H1 (cell line): ENCODE measurements around the gene HLA-F. TPM values are rescaled to one million over a fixed set of nuclear protein-coding genes. Genes with fewer than 3 reads are reported as not detected.

Source experiments
- CTCF ChIA-PET: fragments of 300-600 bp; sonication (Branson Sonifier 250); formaldehyde crosslinking; loops from one replicate; lab custom pipeline; 2021; ENCODE audit not compliant: partially characterized antibody; lab: Charles Lee
- POLR2A ChIA-PET: fragments of 300-600 bp; sonication (Branson Sonifier 250); formaldehyde crosslinking; loops from one replicate; lab custom pipeline; 2021; ENCODE audit warnings: inconsistent platforms; ENCODE audit not compliant: partially characterized antibody; lab: Charles Lee
- DNase-seq, 2 experiments: peaks; one replicate each; pipeline versions ENCODE4 v3.0.0 to v3.0.0-alpha.2; 2010 to 2022; ENCODE audit warnings: low spot score in 2 of 2, low read depth in 1 of 2, mixed read lengths in 1 of 2
- FAIRE-seq: peaks from 2 replicates; lab custom pipeline; 2011; peaks lifted over from hg19 to GRCh38; lab: Jason Lieb, UNC
- H2AFZ ChIP-seq: 2 replicates; pipeline ENCODE4 v1.8.1; 2012; ENCODE audit warnings: low read length, inconsistent platforms
- H2AK5ac ChIP-seq: 2 replicates; pipeline ENCODE4 v1.6.1; 2013; ENCODE audit warnings: low read depth, low read length
- H2BK120ac ChIP-seq: replicated peaks from 2 replicates; pipeline ENCODE3; 2013; ENCODE audit warnings: low read depth, low read length, inconsistent platforms
- H2BK12ac ChIP-seq: 2 replicates; pipeline ENCODE4 v1.6.1; 2013; ENCODE audit warnings: low read depth, low read length
- H2BK15ac ChIP-seq: 2 replicates; pipeline ENCODE4 v1.6.1; 2013; ENCODE audit warnings: low read length
- H2BK20ac ChIP-seq: 2 replicates; pipeline ENCODE4 v1.6.1; 2013; ENCODE audit warnings: low read length
- H2BK5ac ChIP-seq: 2 replicates; pipeline ENCODE4 v1.6.1; 2013; ENCODE audit warnings: low read depth, low read length
- H3K14ac ChIP-seq: 2 replicates; pipeline ENCODE4 v1.6.1; 2013; ENCODE audit warnings: inconsistent platforms; ENCODE audit not compliant: insufficient read length
- H3K18ac ChIP-seq: 2 replicates; pipeline ENCODE4 v1.6.1; 2013; ENCODE audit warnings: low read length; ENCODE audit errors: extremely low read depth
- H3K23ac ChIP-seq: 2 replicates; pipeline ENCODE4 v1.6.1; 2013; ENCODE audit warnings: inconsistent platforms; ENCODE audit not compliant: insufficient read length
- H3K23me2 ChIP-seq: 2 replicates; pipeline ENCODE4 v1.6.1; 2013; ENCODE audit warnings: low read depth, low read length
- H3K27ac ChIP-seq: 2 replicates; pipeline ENCODE4 v1.6.1; 2011; ENCODE audit warnings: low read depth, low read length, inconsistent platforms
- H3K27me3 ChIP-seq, 4 experiments: replicated peaks in 1 of 4; 1 replicate in 1 of 4; 2 replicates in 3 of 4; pipeline versions ENCODE4 v1.6.1 to v1.8.1; 2011 to 2013; ENCODE audit warnings: low read length in 3 of 4, mild to moderate bottlenecking in 3 of 4, inconsistent platforms in 2 of 4, mixed read lengths in 2 of 4, moderate library complexity in 1 of 4; ENCODE audit not compliant: control insufficient read depth in 3 of 4, insufficient read depth in 3 of 4; ENCODE audit errors: extremely low read depth in 1 of 4
- H3K36me3 ChIP-seq, 4 experiments: 2 replicates each; pipeline versions ENCODE4 v1.6.1 to v1.8.1; 2011 to 2013; ENCODE audit warnings: mild to moderate bottlenecking in 4 of 4, low read length in 3 of 4, moderate library complexity in 2 of 4, control low read depth in 1 of 4, inconsistent platforms in 1 of 4; ENCODE audit not compliant: insufficient read depth in 4 of 4, control insufficient read depth in 2 of 4
- H3K4ac ChIP-seq: replicated peaks from 2 replicates; pipeline ENCODE3; 2013; ENCODE audit warnings: low read length, low read depth, mixed read lengths, inconsistent platforms; ENCODE audit not compliant: insufficient read length
- H3K4me1 ChIP-seq, 4 experiments: replicated peaks in 1 of 4; 1 replicate in 1 of 4; 2 replicates in 3 of 4; pipeline versions ENCODE4 v1.6.1 to v1.8.1; 2011 to 2013; ENCODE audit warnings: low read length in 3 of 4, inconsistent platforms in 2 of 4, mixed read lengths in 1 of 4; ENCODE audit not compliant: insufficient read depth in 4 of 4, control insufficient read depth in 3 of 4
- H3K4me2 ChIP-seq, 2 experiments: 2 replicates each; pipeline versions ENCODE4 v1.6.1 to v1.8.1; 2011 to 2013; ENCODE audit warnings: low read depth in 2 of 2, low read length in 2 of 2, control low read depth in 1 of 2, inconsistent platforms in 1 of 2, mild to moderate bottlenecking in 1 of 2; ENCODE audit not compliant: insufficient read depth in 1 of 2
- H3K4me3 ChIP-seq, 4 experiments: fragments of 200-600, 300-600 bp in 1 of 4; sonication (generic), shearing (Covaris generic), sonication (Bioruptor Twin) in 1 of 4; 2 replicates each; pipeline versions ENCODE4 v1.5.1 to v1.8.1; 2011 to 2016; ENCODE audit warnings: low read length in 4 of 4, low read depth in 3 of 4, control low read depth in 2 of 4, inconsistent platforms in 2 of 4, mild to moderate bottlenecking in 2 of 4, mixed read lengths in 1 of 4, moderate library complexity in 1 of 4; ENCODE audit not compliant: insufficient read depth in 2 of 4; ENCODE audit errors: extremely low read depth in 1 of 4
- H3K56ac ChIP-seq: replicated peaks from 2 replicates; pipeline ENCODE3; 2013; ENCODE audit warnings: low read depth, mild to moderate bottlenecking, mixed read lengths, low read length, inconsistent platforms; ENCODE audit not compliant: insufficient read length
- H3K79me1 ChIP-seq: 2 replicates; pipeline ENCODE4 v1.6.1; 2013; ENCODE audit warnings: low read depth, low read length, control low read depth
- H3K79me2 ChIP-seq, 2 experiments: 2 replicates each; pipeline versions ENCODE4 v1.6.1 to v1.8.1; 2012 to 2013; ENCODE audit warnings: low read length in 2 of 2, mild to moderate bottlenecking in 2 of 2, inconsistent platforms in 1 of 2; ENCODE audit not compliant: insufficient read depth in 2 of 2, control insufficient read depth in 1 of 2
- H3K9ac ChIP-seq, 4 experiments: replicated peaks in 1 of 4; 1 replicate in 1 of 4; 2 replicates in 3 of 4; pipeline versions ENCODE4 v1.6.1 to v1.8.1; 2011 to 2013; ENCODE audit warnings: low read depth in 3 of 4, low read length in 3 of 4, control low read depth in 2 of 4, mild to moderate bottlenecking in 2 of 4, moderate library complexity in 2 of 4, inconsistent platforms in 1 of 4; ENCODE audit errors: extremely low read depth in 1 of 4
- H3K9me3 ChIP-seq, 2 experiments: 2 replicates each; pipeline versions ENCODE4 v1.6.1 to v1.8.1; 2012 to 2013; ENCODE audit warnings: mild to moderate bottlenecking in 2 of 2, moderate library complexity in 2 of 2, control low read depth in 1 of 2, inconsistent platforms in 1 of 2, low read depth in 1 of 2, low read length in 1 of 2, mixed read lengths in 1 of 2; ENCODE audit not compliant: insufficient read depth in 2 of 2
- H4K20me1 ChIP-seq, 2 experiments: replicated peaks in 1 of 2; 2 replicates each; pipeline versions ENCODE3 to v1.8.1; 2011 to 2013; ENCODE audit warnings: inconsistent platforms in 2 of 2, low read length in 2 of 2, mild to moderate bottlenecking in 1 of 2; ENCODE audit not compliant: insufficient read depth in 2 of 2, control insufficient read depth in 1 of 2
- H4K5ac ChIP-seq: 2 replicates; pipeline ENCODE4 v1.6.1; 2013; ENCODE audit warnings: low read length, low read depth, mixed read lengths, inconsistent platforms; ENCODE audit not compliant: insufficient read length
- H4K8ac ChIP-seq: 2 replicates; pipeline ENCODE4 v1.8.0; 2013; ENCODE audit warnings: mild to moderate bottlenecking, moderate library complexity, low read length, inconsistent platforms; ENCODE audit not compliant: insufficient read depth; ENCODE audit errors: extremely low read depth
- H4K91ac ChIP-seq: replicated peaks from 2 replicates; pipeline ENCODE3; 2013; ENCODE audit warnings: low read length, mixed read lengths, inconsistent platforms; ENCODE audit not compliant: insufficient read length
- CTBP2 ChIP-seq: IDR thresholded peaks from 2 replicates; pipeline ENCODE4 v1.7.0; 2011; ENCODE audit warnings: borderline replicate concordance, mild to moderate bottlenecking, moderate library complexity, mixed read lengths, low read length; ENCODE audit not compliant: insufficient read depth, insufficient read length
- RXRA ChIP-seq: IDR thresholded peaks from 2 replicates; pipeline ENCODE4 v1.6.1; 2011; ENCODE audit warnings: low read depth, mild to moderate bottlenecking, low read length, moderate library complexity; ENCODE audit not compliant: insufficient read depth
- SIX5 ChIP-seq: IDR thresholded peaks from 2 replicates; pipeline ENCODE4 v1.6.1; 2011; ENCODE audit warnings: mild to moderate bottlenecking, low read depth, low read length
- TCF12 ChIP-seq: IDR thresholded peaks from 2 replicates; pipeline ENCODE4 v1.6.1; 2011; ENCODE audit warnings: low read depth, mild to moderate bottlenecking, low read length
- ZNF274 ChIP-seq: IDR thresholded peaks from 2 replicates; pipeline ENCODE4 v1.7.0; 2012; ENCODE audit warnings: low read length, borderline replicate concordance; ENCODE audit errors: extremely low read depth
- WGBS, 2 experiments: shearing (Covaris generic) in 1 of 2; methylation state at CpG; one replicate each; pipeline versions ENCODE4 v1.1.6 to v1.1.7; 2013 to 2015; ENCODE audit warnings: low lambda C conversion rate in 2 of 2, mixed read lengths in 2 of 2, inconsistent platforms in 1 of 2, low coverage in 1 of 2, missing lambda C conversion rate in 1 of 2; ENCODE audit not compliant: insufficient replicate concordance in 2 of 2, insufficient coverage in 1 of 2, insufficient read length in 1 of 2; ENCODE audit errors: extremely low coverage in 1 of 2, missing lambda C conversion rate in 1 of 2; 5-methylcytosine and 5-hydroxymethylcytosine counted together
- polyA plus RNA-seq, 7 experiments: library from polyadenylated mRNA; depleted of rRNA in 3 of 7; stranded (reverse) in 5 of 7; unstranded in 2 of 7; fragments of >200 nt in 5 of 7; fragments of 200-250 nt in 2 of 7; gene quantifications; 1 replicate in 5 of 7; 2 replicates in 1 of 7; 4 replicates in 1 of 7; pipeline versions ENCODE4 v1.2.1 to v1.2.3, GENCODE V29; 2011 to 2013; ENCODE audit warnings: missing spikeins in 2 of 7, mixed read lengths in 2 of 7
- total RNA-seq: library from RNA; stranded (reverse); fragmentation: NEBNext Ultra II Directional; extraction: Animal tissue kit (Norgen Biotek cat#: 25700); gene quantifications from 2 replicates; pipeline ENCODE4 v1.2.1, GENCODE V29; 2021

The HLA-F gene
- total and polyA plus RNA-seq, 2 of the 8 experiments (the other 6 are each of a cell fraction or from before 2014, with no cell fraction given), result 9.6 to 11.7 TPM

DNA sequence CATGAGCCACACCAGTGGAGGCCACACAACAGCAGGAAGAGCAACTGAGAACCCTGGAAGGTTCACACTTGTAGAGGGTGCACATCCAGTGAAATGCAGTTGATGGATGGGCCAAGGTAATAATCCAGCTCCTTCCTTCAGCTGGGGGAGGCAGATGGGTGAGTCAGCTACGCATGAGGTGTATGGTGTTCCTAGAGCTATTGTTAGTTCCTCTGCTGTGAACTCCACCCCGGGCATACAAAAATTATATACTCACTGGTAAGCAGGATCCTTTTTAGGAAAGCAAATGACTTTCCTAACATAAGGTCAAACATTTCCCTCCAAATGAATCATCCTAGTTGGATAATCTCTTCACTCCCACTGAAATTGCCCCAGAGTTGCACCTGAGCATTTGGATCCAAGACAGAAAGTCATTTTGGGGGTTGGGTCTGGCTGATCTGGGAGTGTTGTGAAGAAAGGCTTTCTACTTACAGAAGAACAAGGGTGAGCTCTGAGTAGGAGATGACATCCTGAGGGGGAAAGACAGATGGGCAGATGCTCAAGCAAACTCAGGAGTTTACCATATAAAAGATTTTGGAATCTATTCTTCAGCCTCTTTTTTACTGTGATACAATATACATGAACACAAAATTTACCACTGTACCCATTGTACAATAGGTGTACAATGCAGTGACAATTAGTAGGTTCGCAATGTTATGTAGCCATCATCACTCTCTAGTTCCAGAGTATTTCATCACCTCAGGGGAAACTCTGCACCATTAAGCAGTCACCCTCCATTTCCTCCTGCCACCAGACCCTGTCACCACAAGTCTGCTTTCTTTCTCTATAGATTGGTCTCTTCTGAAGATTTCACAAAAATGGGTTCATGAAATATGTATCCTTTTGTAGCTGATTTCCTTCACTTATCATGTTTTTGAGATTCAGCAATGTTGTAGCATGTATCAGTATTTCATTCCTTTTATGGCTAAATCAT, 11.1 kb downstream of the HLA-F start:
- 79% methylated on average over 3 of the region's 3 CpGs; no CpG with 5 or more reads in 1 of the 2 experiments for WGBS, 2 experiments
- Histone ChIP-seq H3K27me3 (peaks cover 0 to 2% (median 0%) of the 10 kb centered on the region in 4 experiments; a peak in 1 of 7 replicates), H4K91ac (no peak overlapping the region), H3K18ac (no peak overlapping the region), H3K4me3 (no peak overlapping the region), H2AK5ac (no peak overlapping the region), H3K23me2 (no peaks in the 10 kb centered on the region), H3K56ac (no peak overlapping the region), H2AFZ (no peak overlapping the region), H3K9me3 (no peaks in the 10 kb centered on the region), H2BK15ac (no peak overlapping the region), H3K27ac (no peak overlapping the region), H3K79me2 (no peaks in the 10 kb centered on the region), H3K4me1 (no peaks in the 10 kb centered on the region), H3K9ac (no peak overlapping the region), H4K8ac (peak overlapping the region; percentile 16; the same call in 1 of the 2 replicates), H2BK20ac (no peak overlapping the region), H2BK12ac (no peak overlapping the region), H3K79me1 (no peaks in the 10 kb centered on the region), H2BK5ac (no peak overlapping the region), H3K14ac (no peak overlapping the region), H3K4ac (no peak overlapping the region), H2BK120ac (no peak overlapping the region), H4K5ac (no peak overlapping the region), H4K20me1 (peaks cover 0 to 2% of the 10 kb centered on the region in 2 experiments), H3K36me3 (no peaks in the 10 kb centered on the region), H3K23ac (no peak overlapping the region), H3K4me2 (no peak overlapping the region)
- ChIA-PET POLR2A (no interaction called here), CTCF (interaction anchor here (1.1 to 7.1 kb wide), 10 partner anchors 9 to 100 kb away, joined by 3 to 100 read pairs (median 6); no protein-coding TSS in a partner anchor)
- no peak for FAIRE-seq
- no peak for DNase-seq
- TF ChIP-seq CTBP2 (no peak), ZNF274 (no peak), SIX5 (no peak), TCF12 (no peak), RXRA (no peak)
